Vagina (tissue), 2 donors: Measurements from ENCODE around the gene ACAP3. TPM values are rescaled to one million over a fixed set of nuclear protein-coding genes. Genes with fewer than 3 reads are reported as not detected.
"Not testable (repeated sequence)": the region's sequence is repeated elsewhere in the genome, so short reads cannot be mapped to it uniquely, and the experiment has no call there.

Source experiments
- DNase-seq, 2 donors: peaks; one replicate each; pipeline ENCODE4 v3.0.0-alpha.2; 2017; ENCODE audit errors: extremely low spot score in 2 of 2
- H3K27ac ChIP-seq: fragments of 200-600 bp; sonication (generic); one replicate; pipeline ENCODE4 v1.5.1; 2019
- H3K27me3 ChIP-seq: fragments of 200-600 bp; sonication (generic); one replicate; pipeline ENCODE4 v1.5.1; 2019
- H3K36me3 ChIP-seq, 2 donors: fragments of 200-600 bp; sonication (generic); one replicate each; pipeline ENCODE4 v1.5.1; 2017 to 2019
- H3K4me1 ChIP-seq: fragments of 200-600 bp; sonication (generic); one replicate; pipeline ENCODE4 v1.5.1; 2019
- H3K4me3 ChIP-seq, 2 donors: fragments of 200-600 bp; sonication (generic); 1 replicate in 1 of 2; 2 replicates in 1 of 2; pipeline ENCODE4 v1.5.1; 2016 to 2019
- H3K9me3 ChIP-seq: fragments of 200-600 bp; sonication (generic); one replicate; pipeline ENCODE4 v1.5.1; 2019
- POLR2A ChIP-seq, 2 donors: fragments of 450-650 bp; IDR thresholded peaks; one replicate each; pipeline ENCODE4 v1.6.1; 2017; ENCODE audit warnings: antibody characterized with exemption in 2 of 2, mild to moderate bottlenecking in 2 of 2, moderate library complexity in 2 of 2
- POLR2AphosphoS5 ChIP-seq, 2 donors: sonication (generic); formaldehyde crosslinking; IDR thresholded peaks; one replicate each; pipeline ENCODE4 v1.9.0; 2017; ENCODE audit warnings: antibody characterized with exemption in 2 of 2, mild to moderate bottlenecking in 2 of 2, low read depth in 1 of 2; ENCODE audit not compliant: insufficient read depth in 1 of 2
- intact Hi-C: fragments of 100-400 bp; cut with DNase I; formaldehyde crosslinking; loops from one replicate; pipeline ENCODE4 v1.15.1; 2023
- total RNA-seq: library from RNA; depleted of rRNA; stranded (reverse); fragments of >200 nt; gene quantifications from one replicate; pipeline ENCODE4 v1.2.3, GENCODE V29; 2016
- TF ChIP-seq, protein P1 (sequence below), 3 experiments: fragments of 450-650 bp in 2 of 3; fragments of 200-600 bp in 1 of 3; sonication (generic) in 1 of 3; IDR thresholded peaks; one replicate each; pipeline ENCODE4 v1.5.1; 2017 to 2019; ENCODE audit warnings: antibody characterized with exemption in 3 of 3, mild to moderate bottlenecking in 2 of 3, moderate library complexity in 2 of 3

ACAP3 gene
- total RNA-seq, 1 donor from 2014 or later, result 68.5 TPM

DNA sequence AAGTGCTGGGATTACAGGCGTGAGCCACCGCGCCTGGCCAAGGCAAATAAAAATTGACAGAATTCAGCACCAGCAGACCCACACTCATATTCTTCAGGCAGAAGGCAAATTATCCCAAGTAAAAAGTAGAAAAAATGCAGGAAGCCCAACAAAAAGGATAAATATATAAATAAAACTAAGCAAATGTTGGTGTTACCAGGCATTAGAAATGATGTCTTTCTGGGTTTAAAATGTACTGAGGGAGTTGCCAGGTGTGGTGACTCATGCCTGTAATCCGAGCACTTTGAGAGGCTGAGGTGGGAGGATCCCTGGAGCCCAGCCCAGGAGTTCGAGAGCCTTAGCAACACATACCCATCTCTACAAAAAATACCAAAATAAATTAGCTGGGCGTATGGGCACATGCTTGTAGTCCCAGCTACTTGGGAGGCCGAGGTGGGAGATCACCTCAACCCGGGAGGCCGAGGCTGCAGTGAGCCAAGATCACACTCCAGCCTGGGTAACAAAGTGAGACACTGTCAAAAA lies 10.5 kb upstream of the ACAP3 start:
- Histone ChIP-seq H3K27ac (peak overlapping the region; percentile 72), H3K4me1 (peaks cover 49% of the 10 kb centered on the region), H3K27me3 (no peaks in the 10 kb centered on the region), H3K4me3 (no peak overlapping the region), H3K36me3 (peaks cover 0 to 33% of the 10 kb centered on the region in 2 donors), H3K9me3 (no peaks in the 10 kb centered on the region)
- intact Hi-C loops, result no loop called here
- TF ChIP-seq, protein P1, sequence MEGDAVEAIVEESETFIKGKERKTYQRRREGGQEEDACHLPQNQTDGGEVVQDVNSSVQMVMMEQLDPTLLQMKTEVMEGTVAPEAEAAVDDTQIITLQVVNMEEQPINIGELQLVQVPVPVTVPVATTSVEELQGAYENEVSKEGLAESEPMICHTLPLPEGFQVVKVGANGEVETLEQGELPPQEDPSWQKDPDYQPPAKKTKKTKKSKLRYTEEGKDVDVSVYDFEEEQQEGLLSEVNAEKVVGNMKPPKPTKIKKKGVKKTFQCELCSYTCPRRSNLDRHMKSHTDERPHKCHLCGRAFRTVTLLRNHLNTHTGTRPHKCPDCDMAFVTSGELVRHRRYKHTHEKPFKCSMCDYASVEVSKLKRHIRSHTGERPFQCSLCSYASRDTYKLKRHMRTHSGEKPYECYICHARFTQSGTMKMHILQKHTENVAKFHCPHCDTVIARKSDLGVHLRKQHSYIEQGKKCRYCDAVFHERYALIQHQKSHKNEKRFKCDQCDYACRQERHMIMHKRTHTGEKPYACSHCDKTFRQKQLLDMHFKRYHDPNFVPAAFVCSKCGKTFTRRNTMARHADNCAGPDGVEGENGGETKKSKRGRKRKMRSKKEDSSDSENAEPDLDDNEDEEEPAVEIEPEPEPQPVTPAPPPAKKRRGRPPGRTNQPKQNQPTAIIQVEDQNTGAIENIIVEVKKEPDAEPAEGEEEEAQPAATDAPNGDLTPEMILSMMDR (IDR thresholded peaks at IDR 0.05), result no peak
- TF ChIP-seq POLR2AphosphoS5 (IDR thresholded peaks at IDR 0.05; ENCODE audit: insufficient read depth in 1 of 2, low read depth in 1 of 2), result peak; percentile 53 to 91
- DNase-seq, result no peak

DNA sequence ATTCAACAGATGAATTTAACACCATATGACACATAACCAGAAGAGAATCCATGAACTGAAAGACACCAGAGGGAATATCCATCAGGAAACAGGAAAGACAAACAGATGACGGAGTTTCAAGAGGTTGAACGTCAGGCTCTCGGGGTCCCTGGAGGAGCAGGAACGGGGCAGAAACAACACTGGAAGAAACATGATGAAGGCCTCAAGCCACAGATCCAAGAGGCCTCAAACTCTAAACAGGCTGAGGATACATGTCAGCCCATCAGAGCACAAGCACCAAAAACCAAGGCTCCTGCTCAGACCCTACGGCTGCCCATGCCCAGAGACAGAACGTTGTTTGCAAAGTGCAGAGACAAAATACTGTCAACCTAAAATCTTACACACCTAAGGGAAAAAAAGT lies 9.7 kb upstream of the ACAP3 start:
- Histone ChIP-seq H3K9me3 (no peaks in the 10 kb centered on the region), H3K4me1 (peaks cover 41% of the 10 kb centered on the region)

DNA sequence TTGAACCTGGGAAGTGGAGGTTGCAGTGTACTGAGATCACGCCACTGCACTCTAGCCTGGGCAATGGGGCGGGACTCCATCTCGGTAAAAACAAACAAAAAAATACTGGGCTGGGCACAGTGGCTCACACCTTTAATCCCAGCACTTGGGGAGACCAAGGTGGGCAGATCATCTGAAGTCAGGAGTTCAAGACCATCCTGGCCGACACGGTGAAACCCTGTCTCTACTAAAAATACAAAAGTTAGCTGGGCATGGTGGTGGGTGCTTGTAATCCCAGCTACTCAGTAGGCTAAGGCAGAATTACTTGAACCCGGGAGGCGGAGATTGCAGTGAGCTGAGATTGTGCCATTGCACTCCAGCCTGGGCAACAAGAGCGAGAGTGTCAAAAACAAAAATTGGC lies 8.5 kb upstream of the ACAP3 start:
- peaks cover 0 to 53% of the 10 kb centered on the region in 2 donors for H3K36me3 ChIP-seq

More for the DNA sequence above, 9.7 kb upstream of the ACAP3 start:
- TF ChIP-seq POLR2AphosphoS5 (IDR thresholded peaks at IDR 0.05; ENCODE audit: insufficient read depth in 1 of 2, low read depth in 1 of 2) (no peak), POLR2A (IDR thresholded peaks at IDR 0.05) (no peak)
- TF ChIP-seq, protein P1 (IDR thresholded peaks at IDR 0.05), result no peak
- no peak for DNase-seq
- peaks cover 0 to 41% of the 10 kb centered on the region in 2 donors for H3K36me3 ChIP-seq
- peak overlapping the region; percentile 72 for H3K27ac ChIP-seq
- intact Hi-C loops, result no loop called here
- H3K27me3 ChIP-seq, result no peaks in the 10 kb centered on the region
- H3K4me3 ChIP-seq, result no peak overlapping the region

DNA sequence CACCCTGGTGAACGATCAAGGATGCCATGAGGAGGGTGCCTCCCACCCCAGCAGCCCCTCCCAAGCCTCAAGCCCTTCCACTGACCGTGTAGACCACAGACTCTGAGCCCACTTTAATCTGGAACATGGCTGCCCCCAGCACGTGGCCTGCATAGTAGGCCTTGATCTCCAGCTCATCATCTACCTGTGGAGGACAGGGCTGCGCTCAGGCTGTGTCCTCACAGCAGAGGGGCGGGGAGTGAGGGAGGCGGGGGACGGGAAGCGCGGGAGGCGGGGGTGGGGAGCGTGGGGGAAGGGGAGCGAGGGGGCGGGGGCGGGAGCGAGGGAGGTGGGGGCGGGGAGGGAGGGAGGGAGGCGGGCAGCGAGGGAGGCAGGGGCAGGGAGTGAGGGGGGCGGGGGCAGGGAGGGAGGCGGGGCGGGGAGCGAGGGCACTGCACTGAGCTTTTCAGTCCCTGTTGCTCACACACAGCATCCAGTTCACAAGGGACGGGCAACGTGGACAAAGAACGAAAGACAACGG lies 7.8 kb upstream of the ACAP3 start:
- no peak for TF ChIP-seq POLR2AphosphoS5 (IDR thresholded peaks at IDR 0.05; ENCODE audit: insufficient read depth in 1 of 2, low read depth in 1 of 2)
- TF ChIP-seq, protein P1 (IDR thresholded peaks at IDR 0.05), result no peak
- TF ChIP-seq POLR2A (IDR thresholded peaks at IDR 0.05), result no peak
- DNase-seq, result no peak
- H3K36me3 ChIP-seq, result peaks cover 0 to 54% of the 10 kb centered on the region in 2 donors
- H3K4me3 ChIP-seq, result no peak overlapping the region
- H3K4me1 ChIP-seq, result peaks cover 24% of the 10 kb centered on the region
- H3K27me3 ChIP-seq, result no peaks in the 10 kb centered on the region
- H3K9me3 ChIP-seq, result no peaks in the 10 kb centered on the region
- H3K27ac ChIP-seq, result no peak overlapping the region
- intact Hi-C loops, result no loop called here

More for the DNA sequence above, 8.5 kb upstream of the ACAP3 start:
- Histone ChIP-seq H3K27ac (peak overlapping the region; percentile 72), H3K4me1 (peaks cover 30% of the 10 kb centered on the region)
- H3K9me3 ChIP-seq, H3K4me3 ChIP-seq, DNase-seq, H3K27me3 ChIP-seq, intact Hi-C loops: not testable (repeated sequence)

DNA sequence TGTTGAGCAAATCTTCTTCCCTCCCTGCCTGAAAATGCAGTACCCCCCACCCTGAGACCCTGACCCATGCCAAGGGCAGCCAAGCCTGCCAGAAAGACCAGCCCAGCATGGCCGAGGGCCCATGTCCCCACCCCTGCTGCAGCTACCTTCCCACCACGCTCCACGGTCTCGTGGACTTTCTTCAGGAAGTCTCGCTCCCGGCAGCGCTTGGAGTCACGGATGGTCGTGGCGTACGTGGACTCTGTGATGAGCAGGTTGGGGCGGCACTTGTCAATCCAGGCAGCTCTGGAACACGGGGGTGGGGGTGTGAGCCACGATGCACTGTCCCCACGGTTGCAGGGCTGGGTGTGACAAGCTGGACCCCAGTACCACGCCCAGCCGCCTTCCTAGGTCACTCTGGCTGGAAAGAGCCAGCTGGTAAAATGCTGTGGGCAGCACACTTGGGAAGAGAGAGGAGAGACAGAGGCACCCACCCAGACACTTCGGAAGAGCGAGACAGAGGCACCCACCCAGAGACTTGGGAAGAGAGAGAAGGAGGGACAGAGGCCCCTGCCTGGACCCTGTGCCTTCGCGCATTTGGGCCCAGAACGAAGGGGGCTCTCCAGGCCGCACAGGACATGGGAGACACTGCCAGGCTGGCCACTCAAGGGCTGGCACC lies 7.1 kb upstream of the ACAP3 start:
- H3K36me3 ChIP-seq, result peaks cover 0 to 48% of the 10 kb centered on the region in 2 donors
- H3K27ac ChIP-seq, result no peak overlapping the region
- no peak for DNase-seq
- H3K27me3 ChIP-seq, result no peaks in the 10 kb centered on the region
- intact Hi-C loops, result no loop called here
- peaks cover 26% of the 10 kb centered on the region for H3K4me1 ChIP-seq
- TF ChIP-seq, protein P1 (IDR thresholded peaks at IDR 0.05), result no peak
- no peak for TF ChIP-seq POLR2A (IDR thresholded peaks at IDR 0.05)
- TF ChIP-seq POLR2AphosphoS5 (IDR thresholded peaks at IDR 0.05; ENCODE audit: insufficient read depth in 1 of 2, low read depth in 1 of 2), result no peak
- H3K4me3 ChIP-seq, result no peak overlapping the region
- H3K9me3 ChIP-seq, result no peaks in the 10 kb centered on the region
